HEK293 (cell line): ENCODE data around the gene CEBPZ.

Source experiments
- EGR2 ChIP-seq: fragments of 450-650 bp; formaldehyde crosslinking; IDR thresholded peaks from 2 replicates; pipeline ENCODE4 v1.5.1; 2016; ENCODE audit warnings: low read depth, missing biosample characterization, missing genetic modification characterization
- GLIS1 ChIP-seq: fragments of 450-650 bp; formaldehyde crosslinking; IDR thresholded peaks from 2 replicates; pipeline ENCODE4 v1.5.1; 2016; ENCODE audit warnings: missing biosample characterization, missing genetic modification characterization
- HOXD13 ChIP-seq: sonication (generic); formaldehyde crosslinking; IDR thresholded peaks from 2 replicates; pipeline ENCODE4 v1.8.0; 2022; ENCODE audit warnings: missing genetic modification reagents, borderline replicate concordance
- SCRT1 ChIP-seq: fragments of 450-650 bp; formaldehyde crosslinking; IDR thresholded peaks from 2 replicates; pipeline ENCODE4 v1.5.1; 2016; ENCODE audit warnings: missing biosample characterization, missing genetic modification characterization, borderline replicate concordance
- YY2 ChIP-seq: fragments of 450-650 bp; formaldehyde crosslinking; IDR thresholded peaks from 2 replicates; pipeline ENCODE4 v1.5.1; 2016; ENCODE audit warnings: missing biosample characterization, missing genetic modification characterization
- ZBTB10 ChIP-seq: fragments of 450-650 bp; formaldehyde crosslinking; IDR thresholded peaks from 2 replicates; pipeline ENCODE4 v1.5.1; 2016; ENCODE audit warnings: missing biosample characterization, missing genetic modification characterization
- ZBTB17 ChIP-seq: fragments of 450-650 bp; formaldehyde crosslinking; IDR thresholded peaks from 2 replicates; pipeline ENCODE4 v1.5.1; 2016; ENCODE audit warnings: missing biosample characterization, missing genetic modification characterization
- ZBTB26 ChIP-seq: fragments of 450-650 bp; formaldehyde crosslinking; optimal IDR thresholded peaks from 2 replicates; pipeline ENCODE3; 2016; ENCODE audit warnings: missing biosample characterization, mild to moderate bottlenecking, missing genetic modification characterization
- ZNF148 ChIP-seq: fragments of 450-650 bp; formaldehyde crosslinking; IDR thresholded peaks from 2 replicates; pipeline ENCODE4 v1.5.0; 2017; ENCODE audit warnings: missing biosample characterization, missing genetic modification characterization, borderline replicate concordance
- ZNF169 ChIP-seq: fragments of 450-650 bp; formaldehyde crosslinking; IDR thresholded peaks from 2 replicates; pipeline ENCODE4 v1.5.1; 2016; ENCODE audit warnings: missing biosample characterization, missing genetic modification characterization
- ZNF274 ChIP-seq, 2 experiments: fragments of 200-500 bp in 1 of 2; fragments of 450-650 bp in 1 of 2; sonication (Bioruptor generic) in 1 of 2; formaldehyde crosslinking in 1 of 2; IDR thresholded peaks; 2 replicates each; pipeline versions ENCODE4 v1.5.1 to v1.6.1; 2014 to 2016; ENCODE audit warnings: borderline replicate concordance in 1 of 2, inconsistent platforms in 1 of 2, low read length in 1 of 2, missing biosample characterization in 1 of 2, missing genetic modification characterization in 1 of 2
- ZNF311 ChIP-seq: fragments of 450-650 bp; formaldehyde crosslinking; IDR thresholded peaks from 2 replicates; pipeline ENCODE4 v1.5.1; 2017; ENCODE audit warnings: missing biosample characterization, missing genetic modification characterization, borderline replicate concordance
- ZNF324 ChIP-seq: fragments of 450-650 bp; formaldehyde crosslinking; IDR thresholded peaks from 2 replicates; pipeline ENCODE4 v1.5.1; 2016; ENCODE audit warnings: missing biosample characterization, missing genetic modification characterization
- ZNF362 ChIP-seq: fragments of 450-650 bp; formaldehyde crosslinking; IDR thresholded peaks from 2 replicates; pipeline ENCODE4 v1.5.1; 2016; ENCODE audit warnings: missing biosample characterization, missing genetic modification characterization
- ZNF394 ChIP-seq: fragments of 450-650 bp; formaldehyde crosslinking; IDR thresholded peaks from 2 replicates; pipeline ENCODE4 v1.5.1; 2016; ENCODE audit warnings: missing biosample characterization, missing genetic modification characterization, mild to moderate bottlenecking, moderate library complexity, borderline replicate concordance
- ZNF449 ChIP-seq: fragments of 450-650 bp; formaldehyde crosslinking; IDR thresholded peaks from 2 replicates; pipeline ENCODE4 v1.5.1; 2017; ENCODE audit warnings: missing biosample characterization, mild to moderate bottlenecking, missing genetic modification characterization, moderate library complexity
- ZNF560 ChIP-seq: fragments of 450-650 bp; formaldehyde crosslinking; IDR thresholded peaks from 2 replicates; pipeline ENCODE4 v1.5.1; 2017; ENCODE audit warnings: missing biosample characterization, missing genetic modification characterization, borderline replicate concordance
- ZNF596 ChIP-seq: fragments of 450-650 bp; IDR thresholded peaks from 2 replicates; pipeline ENCODE4 v1.5.0; 2018; ENCODE audit warnings: missing biosample characterization, mild to moderate bottlenecking, missing genetic modification characterization, moderate library complexity
- ZNF621 ChIP-seq: fragments of 450-650 bp; formaldehyde crosslinking; IDR thresholded peaks from 2 replicates; pipeline ENCODE4 v1.5.1; 2017; ENCODE audit warnings: missing biosample characterization, missing genetic modification characterization
- ZNF776 ChIP-seq: fragments of 450-650 bp; formaldehyde crosslinking; IDR thresholded peaks from 2 replicates; pipeline ENCODE4 v1.5.0; 2017; ENCODE audit warnings: missing biosample characterization, missing genetic modification characterization, borderline replicate concordance
- ZNF843 ChIP-seq: fragments of 450-650 bp; formaldehyde crosslinking; IDR thresholded peaks from 2 replicates; pipeline ENCODE4 v1.5.1; 2016; ENCODE audit warnings: missing biosample characterization, missing genetic modification characterization
- TF ChIP-seq, protein P1 (sequence below): fragments of 450-650 bp; formaldehyde crosslinking; IDR thresholded peaks from 2 replicates; pipeline ENCODE4 v1.5.1; 2016; ENCODE audit warnings: missing biosample characterization, missing genetic modification characterization, borderline replicate concordance

CEBPZ gene

GRCh38 chr2:37196320-37197195 is 34.8 kb downstream of the CEBPZ start, which contains the start of gene CEBPZOS (continued):
- TF ChIP-seq ZNF449 (tag by site-specific recombination), result no peak
- no peak for TF ChIP-seq ZNF148 (tag by site-specific recombination)
- TF ChIP-seq ZNF621 (tag by site-specific recombination), result no peak
- TF ChIP-seq ZNF776 (tag by site-specific recombination), result no peak
- no peak for TF ChIP-seq ZNF274 (IDR thresholded peaks at IDR 0.05; ENCODE audit: low read length)
- no peak for TF ChIP-seq ZNF274 (tag by site-specific recombination; IDR thresholded peaks at IDR 0.05; ENCODE audit: borderline replicate concordance)
- TF ChIP-seq ZNF843 (tag by site-specific recombination), result peak; percentile 37; the same call in 1 of the 2 replicates
- TF ChIP-seq EGR2 (tag by site-specific recombination), result 0 out of 2 replicates have a peak, but pooled peaks have one; percentile 17
- TF ChIP-seq, protein P1, sequence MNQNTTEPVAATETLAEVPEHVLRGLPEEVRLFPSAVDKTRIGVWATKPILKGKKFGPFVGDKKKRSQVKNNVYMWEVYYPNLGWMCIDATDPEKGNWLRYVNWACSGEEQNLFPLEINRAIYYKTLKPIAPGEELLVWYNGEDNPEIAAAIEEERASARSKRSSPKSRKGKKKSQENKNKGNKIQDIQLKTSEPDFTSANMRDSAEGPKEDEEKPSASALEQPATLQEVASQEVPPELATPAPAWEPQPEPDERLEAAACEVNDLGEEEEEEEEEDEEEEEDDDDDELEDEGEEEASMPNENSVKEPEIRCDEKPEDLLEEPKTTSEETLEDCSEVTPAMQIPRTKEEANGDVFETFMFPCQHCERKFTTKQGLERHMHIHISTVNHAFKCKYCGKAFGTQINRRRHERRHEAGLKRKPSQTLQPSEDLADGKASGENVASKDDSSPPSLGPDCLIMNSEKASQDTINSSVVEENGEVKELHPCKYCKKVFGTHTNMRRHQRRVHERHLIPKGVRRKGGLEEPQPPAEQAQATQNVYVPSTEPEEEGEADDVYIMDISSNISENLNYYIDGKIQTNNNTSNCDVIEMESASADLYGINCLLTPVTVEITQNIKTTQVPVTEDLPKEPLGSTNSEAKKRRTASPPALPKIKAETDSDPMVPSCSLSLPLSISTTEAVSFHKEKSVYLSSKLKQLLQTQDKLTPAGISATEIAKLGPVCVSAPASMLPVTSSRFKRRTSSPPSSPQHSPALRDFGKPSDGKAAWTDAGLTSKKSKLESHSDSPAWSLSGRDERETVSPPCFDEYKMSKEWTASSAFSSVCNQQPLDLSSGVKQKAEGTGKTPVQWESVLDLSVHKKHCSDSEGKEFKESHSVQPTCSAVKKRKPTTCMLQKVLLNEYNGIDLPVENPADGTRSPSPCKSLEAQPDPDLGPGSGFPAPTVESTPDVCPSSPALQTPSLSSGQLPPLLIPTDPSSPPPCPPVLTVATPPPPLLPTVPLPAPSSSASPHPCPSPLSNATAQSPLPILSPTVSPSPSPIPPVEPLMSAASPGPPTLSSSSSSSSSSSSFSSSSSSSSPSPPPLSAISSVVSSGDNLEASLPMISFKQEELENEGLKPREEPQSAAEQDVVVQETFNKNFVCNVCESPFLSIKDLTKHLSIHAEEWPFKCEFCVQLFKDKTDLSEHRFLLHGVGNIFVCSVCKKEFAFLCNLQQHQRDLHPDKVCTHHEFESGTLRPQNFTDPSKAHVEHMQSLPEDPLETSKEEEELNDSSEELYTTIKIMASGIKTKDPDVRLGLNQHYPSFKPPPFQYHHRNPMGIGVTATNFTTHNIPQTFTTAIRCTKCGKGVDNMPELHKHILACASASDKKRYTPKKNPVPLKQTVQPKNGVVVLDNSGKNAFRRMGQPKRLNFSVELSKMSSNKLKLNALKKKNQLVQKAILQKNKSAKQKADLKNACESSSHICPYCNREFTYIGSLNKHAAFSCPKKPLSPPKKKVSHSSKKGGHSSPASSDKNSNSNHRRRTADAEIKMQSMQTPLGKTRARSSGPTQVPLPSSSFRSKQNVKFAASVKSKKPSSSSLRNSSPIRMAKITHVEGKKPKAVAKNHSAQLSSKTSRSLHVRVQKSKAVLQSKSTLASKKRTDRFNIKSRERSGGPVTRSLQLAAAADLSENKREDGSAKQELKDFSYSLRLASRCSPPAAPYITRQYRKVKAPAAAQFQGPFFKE, result no peak
- no peak for TF ChIP-seq HOXD13
- no peak for TF ChIP-seq SCRT1 (tag by site-specific recombination)
- peak; percentile 60 for TF ChIP-seq ZBTB17 (tag by site-specific recombination)
- no peak for TF ChIP-seq ZNF311 (tag by site-specific recombination)
- no peak for TF ChIP-seq GLIS1
- no peak for TF ChIP-seq ZNF362 (tag by site-specific recombination)
- no peak for TF ChIP-seq YY2 (tag by site-specific recombination)
- TF ChIP-seq ZBTB10, result peak; percentile 50; the same call in 1 of the 2 replicates
- no peak for TF ChIP-seq ZNF596 (tag by site-specific recombination)
- no peak for TF ChIP-seq ZNF324 (tag by site-specific recombination)
- no peak for TF ChIP-seq ZNF169 (tag by site-specific recombination)
- TF ChIP-seq ZNF394 (tag by site-specific recombination), result peak; percentile 41; the same call in 1 of the 2 replicates
- TF ChIP-seq ZBTB26 (tag by site-specific recombination), result peak; percentile 85
- no peak for TF ChIP-seq ZNF560 (tag by site-specific recombination)
